Glutamatergic neuron (in vitro differentiated cells): Measurements from ENCODE around the gene HIC1. TPM values are rescaled to one million over a fixed set of nuclear protein-coding genes. Genes with fewer than 3 reads are reported as not detected.
A peak's percentile ranks its signal among the peaks of the same experiment; 100 is the strongest.

Source experiments
- DNase-seq: peaks from one replicate; pipeline ENCODE4 v3.0.0; 2022
- H3K27ac Mint-ChIP-seq: one replicate; pipeline ENCODE4 v1.8.0; 2020; ENCODE audit warnings: mild to moderate bottlenecking, mixed read lengths, inconsistent platforms; ENCODE audit not compliant: unreplicated experiment
- H3K27me3 Mint-ChIP-seq: one replicate; pipeline ENCODE4 v1.8.0; 2020; ENCODE audit warnings: mild to moderate bottlenecking, moderate library complexity, mixed read lengths, inconsistent platforms; ENCODE audit not compliant: unreplicated experiment
- H3K36me3 Mint-ChIP-seq: one replicate; pipeline ENCODE4 v1.8.0; 2020; ENCODE audit warnings: mild to moderate bottlenecking, mixed read lengths, inconsistent platforms; ENCODE audit not compliant: unreplicated experiment
- H3K4me1 Mint-ChIP-seq: one replicate; pipeline ENCODE4 v1.8.0; 2020; ENCODE audit warnings: mild to moderate bottlenecking, low read depth, mixed read lengths, inconsistent platforms; ENCODE audit not compliant: unreplicated experiment
- H3K4me3 Mint-ChIP-seq: one replicate; pipeline ENCODE4 v1.8.0; 2020; ENCODE audit warnings: mild to moderate bottlenecking, mixed read lengths, inconsistent platforms; ENCODE audit not compliant: unreplicated experiment
- H3K9me3 Mint-ChIP-seq: one replicate; pipeline ENCODE4 v1.8.0; 2020; ENCODE audit warnings: mild to moderate bottlenecking, moderate library complexity, mixed read lengths, inconsistent platforms; ENCODE audit not compliant: unreplicated experiment
- long read RNA-seq: library from polyadenylated mRNA; unstranded; transcript quantifications from one replicate; pipeline ENCODE4 v2.0.0, GENCODE V29; 2020; ENCODE audit not compliant: unreplicated experiment
- total RNA-seq: library from RNA; stranded (reverse); fragmentation: NEBNext Ultra II Directional; extraction: Animal tissue kit (Norgen Biotek cat#: 25700); gene quantifications from one replicate; pipeline ENCODE4 v1.2.1, GENCODE V29; 2021; ENCODE audit not compliant: unreplicated experiment
- TF ChIP-seq, protein P1 (sequence below): fragments of 200-600 bp; sonication (generic); IDR thresholded peaks from one replicate; pipeline ENCODE4 v1.5.0; 2021; ENCODE audit not compliant: partially characterized antibody, unreplicated experiment

HIC1 gene, protein sequence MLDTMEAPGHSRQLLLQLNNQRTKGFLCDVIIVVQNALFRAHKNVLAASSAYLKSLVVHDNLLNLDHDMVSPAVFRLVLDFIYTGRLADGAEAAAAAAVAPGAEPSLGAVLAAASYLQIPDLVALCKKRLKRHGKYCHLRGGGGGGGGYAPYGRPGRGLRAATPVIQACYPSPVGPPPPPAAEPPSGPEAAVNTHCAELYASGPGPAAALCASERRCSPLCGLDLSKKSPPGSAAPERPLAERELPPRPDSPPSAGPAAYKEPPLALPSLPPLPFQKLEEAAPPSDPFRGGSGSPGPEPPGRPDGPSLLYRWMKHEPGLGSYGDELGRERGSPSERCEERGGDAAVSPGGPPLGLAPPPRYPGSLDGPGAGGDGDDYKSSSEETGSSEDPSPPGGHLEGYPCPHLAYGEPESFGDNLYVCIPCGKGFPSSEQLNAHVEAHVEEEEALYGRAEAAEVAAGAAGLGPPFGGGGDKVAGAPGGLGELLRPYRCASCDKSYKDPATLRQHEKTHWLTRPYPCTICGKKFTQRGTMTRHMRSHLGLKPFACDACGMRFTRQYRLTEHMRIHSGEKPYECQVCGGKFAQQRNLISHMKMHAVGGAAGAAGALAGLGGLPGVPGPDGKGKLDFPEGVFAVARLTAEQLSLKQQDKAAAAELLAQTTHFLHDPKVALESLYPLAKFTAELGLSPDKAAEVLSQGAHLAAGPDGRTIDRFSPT
- total RNA-seq = 2.5 TPM
- long read RNA-seq = 0 reads

DNA sequence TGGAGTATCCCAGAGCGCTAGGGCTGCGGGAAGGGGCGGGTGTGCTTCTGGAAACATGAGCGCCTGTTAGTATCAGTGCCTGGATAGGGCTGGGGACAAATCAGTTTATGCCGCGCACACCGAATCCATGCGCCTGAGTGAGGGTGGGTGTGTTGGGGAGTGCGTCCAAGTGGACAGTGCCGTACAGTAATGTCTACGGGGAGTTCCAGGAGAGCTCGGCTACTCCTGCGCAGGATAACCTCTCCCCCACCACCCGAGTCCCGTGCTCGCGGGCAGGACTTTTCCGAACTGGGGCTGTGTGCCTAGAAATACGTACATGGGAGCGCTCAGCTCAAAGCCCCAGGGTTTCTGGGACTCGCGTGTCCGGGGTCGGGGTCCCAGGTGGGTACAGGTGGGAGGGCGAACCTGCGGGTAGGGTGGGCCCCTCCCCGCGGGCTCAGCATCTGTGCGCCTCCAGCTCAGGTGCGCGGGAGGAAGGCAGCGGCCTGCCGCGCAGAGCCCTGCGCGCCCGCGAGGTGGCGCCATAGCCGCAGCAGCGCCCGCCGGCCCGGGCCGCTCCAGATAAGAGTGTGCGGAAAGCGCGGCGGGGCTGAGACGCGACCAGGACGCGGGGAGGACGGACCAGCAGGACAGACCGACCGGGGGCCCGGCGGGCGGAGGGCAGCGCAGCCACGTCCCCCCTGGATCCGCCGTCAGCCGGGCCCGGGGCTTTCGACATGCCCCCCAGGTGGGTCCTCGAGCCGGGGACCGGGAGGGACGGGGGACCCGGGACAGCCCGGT is at the start of gene HIC1:
Gene HIC1, plus strand, starts transcription at position 592 of the 780 bp plus-strand sequence. CDS start 1,588 bp downstream, outside the sequence.
- peak; percentile 84 for DNase-seq
- Mint-ChIP-seq H3K27ac (no peak within 1 kb of the TSS), H3K36me3 (no peaks in the 10 kb centered on the region), H3K9me3 (peaks cover 4% of the 10 kb centered on the region), H3K4me3 (peak within 1 kb of the TSS; percentile 74), H3K4me1 (peaks cover 3% of the 10 kb centered on the region), H3K27me3 (peaks cover 6% of the 10 kb centered on the region)
- TF ChIP-seq, protein P1, sequence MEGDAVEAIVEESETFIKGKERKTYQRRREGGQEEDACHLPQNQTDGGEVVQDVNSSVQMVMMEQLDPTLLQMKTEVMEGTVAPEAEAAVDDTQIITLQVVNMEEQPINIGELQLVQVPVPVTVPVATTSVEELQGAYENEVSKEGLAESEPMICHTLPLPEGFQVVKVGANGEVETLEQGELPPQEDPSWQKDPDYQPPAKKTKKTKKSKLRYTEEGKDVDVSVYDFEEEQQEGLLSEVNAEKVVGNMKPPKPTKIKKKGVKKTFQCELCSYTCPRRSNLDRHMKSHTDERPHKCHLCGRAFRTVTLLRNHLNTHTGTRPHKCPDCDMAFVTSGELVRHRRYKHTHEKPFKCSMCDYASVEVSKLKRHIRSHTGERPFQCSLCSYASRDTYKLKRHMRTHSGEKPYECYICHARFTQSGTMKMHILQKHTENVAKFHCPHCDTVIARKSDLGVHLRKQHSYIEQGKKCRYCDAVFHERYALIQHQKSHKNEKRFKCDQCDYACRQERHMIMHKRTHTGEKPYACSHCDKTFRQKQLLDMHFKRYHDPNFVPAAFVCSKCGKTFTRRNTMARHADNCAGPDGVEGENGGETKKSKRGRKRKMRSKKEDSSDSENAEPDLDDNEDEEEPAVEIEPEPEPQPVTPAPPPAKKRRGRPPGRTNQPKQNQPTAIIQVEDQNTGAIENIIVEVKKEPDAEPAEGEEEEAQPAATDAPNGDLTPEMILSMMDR = peak; percentile 97

DNA sequence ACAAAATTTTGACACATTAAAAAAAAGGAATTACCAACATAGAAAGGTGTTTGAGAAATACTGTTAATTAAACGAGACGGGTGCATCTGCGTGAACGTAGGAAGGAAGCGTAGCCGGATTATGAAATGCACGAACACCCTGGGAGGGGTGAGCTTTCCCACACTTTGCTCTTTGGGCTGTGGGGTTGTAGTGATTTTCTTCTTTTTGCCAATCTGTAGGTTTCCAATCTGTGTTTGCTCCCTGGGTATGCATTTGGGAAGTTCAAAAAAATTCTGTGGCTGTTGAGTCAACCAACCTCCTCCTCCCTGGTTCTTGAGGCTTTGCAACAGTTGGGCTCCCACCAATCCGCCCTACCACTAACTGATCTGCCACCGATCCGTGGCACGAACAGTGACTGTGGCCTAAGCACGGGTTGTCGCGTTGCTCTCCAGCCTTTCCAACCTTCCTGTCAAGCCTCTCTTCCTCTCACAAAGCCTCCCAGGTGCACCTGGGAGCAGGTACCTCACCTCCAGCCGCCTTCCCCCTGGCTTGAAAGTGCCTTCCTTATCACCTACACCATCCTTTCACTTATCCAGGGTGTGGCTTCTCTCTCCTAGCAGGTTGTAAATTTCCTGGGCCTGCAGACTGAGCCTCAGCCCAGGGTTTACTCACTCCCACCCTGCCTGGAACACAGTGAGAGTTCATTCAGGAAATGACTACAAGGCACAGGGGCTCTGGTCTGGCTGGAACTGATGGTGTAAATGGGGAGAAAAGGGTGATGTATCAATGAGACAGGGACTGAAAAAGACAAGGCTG is 46.4 kb upstream of the HIC1 start:
- Mint-ChIP-seq H3K36me3 (no peaks in the 10 kb centered on the region), H3K27ac (no peak overlapping the region), H3K4me1 (peaks cover 11% of the 10 kb centered on the region), H3K4me3 (no peak overlapping the region), H3K27me3 (peaks cover 4% of the 10 kb centered on the region), H3K9me3 (peaks cover 6% of the 10 kb centered on the region)
- TF ChIP-seq, protein P1 = no peak
- no peak for DNase-seq

DNA sequence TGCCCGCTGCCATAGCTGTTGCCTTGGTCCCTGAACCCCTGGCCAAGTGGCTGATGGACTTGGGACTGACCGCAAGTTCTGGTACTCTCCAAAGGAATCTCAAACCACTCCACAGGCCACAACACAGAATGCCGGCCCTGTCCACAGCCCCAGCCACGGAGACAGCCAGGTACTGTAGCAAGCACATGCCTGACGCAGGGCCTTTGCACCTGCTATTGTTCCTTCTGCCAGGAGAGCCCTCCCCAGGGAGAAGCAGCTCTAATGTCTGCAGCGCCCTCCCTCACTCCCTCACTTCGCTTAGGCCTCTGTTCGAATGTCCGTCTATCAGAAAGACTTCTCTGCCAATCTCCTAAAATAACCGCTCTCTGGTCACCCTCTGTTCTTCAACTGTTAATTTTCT is 45.2 kb upstream of the HIC1 start:
- H3K4me3 Mint-ChIP-seq = no peak overlapping the region
- TF ChIP-seq, protein P1 = no peak
- DNase-seq = no peak
- no peaks in the 10 kb centered on the region for H3K36me3 Mint-ChIP-seq
- peaks cover 6% of the 10 kb centered on the region for H3K9me3 Mint-ChIP-seq
- H3K27me3 Mint-ChIP-seq = peaks cover 6% of the 10 kb centered on the region
- H3K4me1 Mint-ChIP-seq = peaks cover 13% of the 10 kb centered on the region
- H3K27ac Mint-ChIP-seq = no peak overlapping the region

DNA sequence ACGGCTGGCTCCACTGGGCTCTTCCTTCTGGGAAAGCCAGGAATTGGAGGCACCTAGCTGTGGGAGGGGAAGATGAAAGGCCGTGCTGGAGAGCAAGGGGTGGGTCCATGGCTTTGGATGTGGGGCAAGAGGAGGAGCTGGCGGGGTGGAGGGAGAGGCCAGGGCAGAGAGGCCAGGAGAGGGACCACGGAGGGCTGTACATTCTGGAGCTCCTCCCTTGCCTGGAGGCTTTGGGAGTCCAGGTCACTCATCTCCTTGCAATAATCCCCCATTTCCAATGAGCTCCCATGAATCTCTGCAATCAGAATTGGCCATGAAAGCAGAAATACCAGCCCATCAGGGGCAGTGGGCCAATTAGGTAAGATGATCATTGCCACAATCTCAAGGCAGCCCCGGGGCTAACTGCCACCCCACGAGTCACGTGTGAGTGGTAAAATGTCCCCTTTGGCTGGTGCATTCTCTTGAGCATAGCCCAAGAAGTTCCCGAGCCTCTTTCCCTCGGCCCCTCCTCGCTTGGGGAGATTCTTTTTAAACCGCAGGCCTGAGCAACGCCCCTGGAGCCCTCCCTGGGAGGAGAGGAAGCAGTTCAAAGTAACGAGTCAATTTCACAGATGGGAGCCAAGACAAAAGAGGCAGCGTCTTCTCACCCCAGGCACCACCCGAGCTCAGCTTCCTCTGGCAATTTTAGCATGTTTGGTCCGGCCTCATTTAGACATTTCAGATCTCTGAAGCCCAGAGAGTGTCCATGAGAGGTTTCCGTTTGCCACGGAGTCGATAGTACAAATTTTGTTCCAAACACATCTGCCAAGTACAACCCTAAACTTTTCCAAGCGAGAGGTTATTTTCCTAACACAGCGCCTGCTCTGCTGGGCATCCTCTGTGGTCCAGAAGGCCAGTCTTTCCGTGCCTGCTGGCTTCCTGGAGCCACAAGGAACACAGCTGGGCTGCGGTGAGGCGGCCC is 43.2 kb upstream of the HIC1 start:
- Mint-ChIP-seq H3K27me3 (peaks cover 13% of the 10 kb centered on the region), H3K27ac (peak overlapping the region; percentile 70), H3K36me3 (no peaks in the 10 kb centered on the region), H3K9me3 (peaks cover 8% of the 10 kb centered on the region), H3K4me1 (peaks cover 19% of the 10 kb centered on the region), H3K4me3 (peak overlapping the region; percentile 30)
- TF ChIP-seq, protein P1 = no peak
- no peak for DNase-seq
